ENCODE measurements around the gene CANX. TPM values are rescaled to one million over a fixed set of nuclear protein-coding genes. Genes with fewer than 3 reads are reported as not detected.

The CANX gene
- total and polyA plus RNA-seq, 2 of the 13 experiments (the other 11 are each of a cell fraction or from before 2014, with no cell fraction given) = 477 to 680 TPM

- no peak for TF ChIP-seq ZNF678 (CRISPR knock-in tag; IDR thresholded peaks at IDR 0.05)
- TF ChIP-seq CBX2 (IDR thresholded peaks at IDR 0.05; ENCODE audit: low read depth, low read length) = no peak
- TF ChIP-seq CBX2 (CRISPR knock-in tag; IDR thresholded peaks at IDR 0.05; ENCODE audit: low read depth) = no peak
- peak; percentile 90 for TF ChIP-seq CEBPB (IDR thresholded peaks at IDR 0.05; ENCODE audit: borderline replicate concordance, low read depth, low read length)
- TF ChIP-seq, protein P1, sequence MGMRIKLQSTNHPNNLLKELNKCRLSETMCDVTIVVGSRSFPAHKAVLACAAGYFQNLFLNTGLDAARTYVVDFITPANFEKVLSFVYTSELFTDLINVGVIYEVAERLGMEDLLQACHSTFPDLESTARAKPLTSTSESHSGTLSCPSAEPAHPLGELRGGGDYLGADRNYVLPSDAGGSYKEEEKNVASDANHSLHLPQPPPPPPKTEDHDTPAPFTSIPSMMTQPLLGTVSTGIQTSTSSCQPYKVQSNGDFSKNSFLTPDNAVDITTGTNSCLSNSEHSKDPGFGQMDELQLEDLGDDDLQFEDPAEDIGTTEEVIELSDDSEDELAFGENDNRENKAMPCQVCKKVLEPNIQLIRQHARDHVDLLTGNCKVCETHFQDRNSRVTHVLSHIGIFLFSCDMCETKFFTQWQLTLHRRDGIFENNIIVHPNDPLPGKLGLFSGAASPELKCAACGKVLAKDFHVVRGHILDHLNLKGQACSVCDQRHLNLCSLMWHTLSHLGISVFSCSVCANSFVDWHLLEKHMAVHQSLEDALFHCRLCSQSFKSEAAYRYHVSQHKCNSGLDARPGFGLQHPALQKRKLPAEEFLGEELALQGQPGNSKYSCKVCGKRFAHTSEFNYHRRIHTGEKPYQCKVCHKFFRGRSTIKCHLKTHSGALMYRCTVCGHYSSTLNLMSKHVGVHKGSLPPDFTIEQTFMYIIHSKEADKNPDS (CRISPR knock-in tag; IDR thresholded peaks at IDR 0.05) = no peak
- TF ChIP-seq, protein P2, sequence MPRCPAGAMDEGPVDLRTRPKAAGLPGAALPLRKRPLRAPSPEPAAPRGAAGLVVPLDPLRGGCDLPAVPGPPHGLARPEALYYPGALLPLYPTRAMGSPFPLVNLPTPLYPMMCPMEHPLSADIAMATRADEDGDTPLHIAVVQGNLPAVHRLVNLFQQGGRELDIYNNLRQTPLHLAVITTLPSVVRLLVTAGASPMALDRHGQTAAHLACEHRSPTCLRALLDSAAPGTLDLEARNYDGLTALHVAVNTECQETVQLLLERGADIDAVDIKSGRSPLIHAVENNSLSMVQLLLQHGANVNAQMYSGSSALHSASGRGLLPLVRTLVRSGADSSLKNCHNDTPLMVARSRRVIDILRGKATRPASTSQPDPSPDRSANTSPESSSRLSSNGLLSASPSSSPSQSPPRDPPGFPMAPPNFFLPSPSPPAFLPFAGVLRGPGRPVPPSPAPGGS (CRISPR knock-in tag; IDR thresholded peaks at IDR 0.05) = no peak
- no peak for TF ChIP-seq ZNF160 (CRISPR knock-in tag; IDR thresholded peaks at IDR 0.05)
- no peak for TF ChIP-seq ZFP36L1 (CRISPR knock-in tag; IDR thresholded peaks at IDR 0.05)
- no peak for TF ChIP-seq KAT7 (CRISPR knock-in tag; IDR thresholded peaks at IDR 0.05; ENCODE audit: borderline replicate concordance)
- TF ChIP-seq ZNF44 (CRISPR knock-in tag; IDR thresholded peaks at IDR 0.05) = no peak
- TF ChIP-seq CEBPG (CRISPR knock-in tag; IDR thresholded peaks at IDR 0.05) = peak; percentile 87
- no peak for TF ChIP-seq TCF7L2 (IDR thresholded peaks at IDR 0.05; ENCODE audit: low read depth, low read length)
- no peak for TF ChIP-seq SP2 (CRISPR knock-in tag; IDR thresholded peaks at IDR 0.05)
- TF ChIP-seq ZNF263 (CRISPR knock-in tag; IDR thresholded peaks at IDR 0.05) = no peak
- no peak for TF ChIP-seq CREM (IDR thresholded peaks at IDR 0.05)
- TF ChIP-seq CREM (CRISPR knock-in tag; IDR thresholded peaks at IDR 0.05) = no peak
- peak in 1 of 2 experiments; percentile 61; a peak in 1 of 4 replicates for TF ChIP-seq POLR2A (IDR thresholded peaks at IDR 0.05; ENCODE audit: insufficient read depth in 1 of 2, low read depth in 2 of 2, low read length in 2 of 2)
- no peak for TF ChIP-seq ZNF280D (CRISPR knock-in tag; IDR thresholded peaks at IDR 0.05)
- no peak for TF ChIP-seq ZNF691 (CRISPR knock-in tag; IDR thresholded peaks at IDR 0.05; ENCODE audit: borderline replicate concordance, low read depth)
- TF ChIP-seq ZNF460 (CRISPR knock-in tag; IDR thresholded peaks at IDR 0.05; ENCODE audit: borderline replicate concordance) = no peak
- TF ChIP-seq NR2F2 (IDR thresholded peaks at IDR 0.05; ENCODE audit: borderline replicate concordance, low read depth) = no peak
- no peak for TF ChIP-seq ZSCAN12 (CRISPR knock-in tag; IDR thresholded peaks at IDR 0.05)
- 0 out of 2 replicates have a peak, but pooled peaks have one; percentile 27 for TF ChIP-seq HDAC2 (CRISPR knock-in tag; IDR thresholded peaks at IDR 0.05)
- no peak for TF ChIP-seq ZKSCAN8 (CRISPR knock-in tag; IDR thresholded peaks at IDR 0.05; ENCODE audit: borderline replicate concordance)
- TF ChIP-seq GLI4 (CRISPR knock-in tag; IDR thresholded peaks at IDR 0.05; ENCODE audit: borderline replicate concordance) = no peak
- no peak for TF ChIP-seq TOPORS (CRISPR knock-in tag; IDR thresholded peaks at IDR 0.05)
- no peak for TF ChIP-seq TBX3 (IDR thresholded peaks at IDR 0.05; ENCODE audit: borderline replicate concordance)
Measured at GRCh38 chr5:179700401-179700918, 1.7 kb downstream of the CANX start (continued).

All from HepG2 (cell line).